Gastroesophageal sphincter (tissue), 3 donors: Measurements from ENCODE around the gene FKBP14.

Experiments used
- CTCF ChIP-seq, 4 experiments: fragments of 200-600 bp in 2 of 4; fragments of 450-650 bp in 2 of 4; sonication (generic) in 1 of 4; IDR thresholded peaks; one replicate each; pipeline ENCODE4 v1.5.1; 2017 to 2019; ENCODE audit warnings: antibody characterized with exemption in 4 of 4, mild to moderate bottlenecking in 2 of 4, moderate library complexity in 2 of 4
- EP300 ChIP-seq: sonication (generic); formaldehyde crosslinking; IDR thresholded peaks from one replicate; pipeline ENCODE4 v1.6.1; 2017; ENCODE audit warnings: antibody characterized with exemption, mild to moderate bottlenecking
- POLR2A ChIP-seq, 2 donors: fragments of 450-650 bp; IDR thresholded peaks; one replicate each; pipeline ENCODE4 v1.6.1; 2017; ENCODE audit warnings: antibody characterized with exemption in 2 of 2, mild to moderate bottlenecking in 2 of 2, moderate library complexity in 1 of 2
- POLR2AphosphoS5 ChIP-seq: sonication (generic); formaldehyde crosslinking; IDR thresholded peaks from one replicate; pipeline ENCODE4 v1.6.1; 2017; ENCODE audit warnings: antibody characterized with exemption

GRCh38 chr7:30053068-30053467 lies 26.6 kb upstream of the FKBP14 start:
- TF ChIP-seq CTCF (IDR thresholded peaks at IDR 0.05), result no peak
- TF ChIP-seq POLR2A (IDR thresholded peaks at IDR 0.05), result no peak
- TF ChIP-seq POLR2AphosphoS5, result no peak
- TF ChIP-seq EP300, result no peak
